Stimulated activated naive CD8-positive, alpha-beta T cell treated with anti-CD3 and anti-CD28 coated beads, Interleukin-15, amount 100 ng/mL, for 72 hours (primary cell): ENCODE measurements around the gene RNASE7.
"Not testable (repeated sequence)": the region's sequence is repeated elsewhere in the genome, so short reads cannot be mapped to it uniquely, and the experiment has no call there.

Source experiments
- ATAC-seq: fragments of 150-1000 bp; cut with Tn5 transposase; 2 replicates; pipeline ENCODE4 v1.10.0; 2021; ENCODE audit warnings: mild to moderate bottlenecking, moderate library complexity
- DNase-seq, 2 donors: peaks; one replicate each; pipeline ENCODE4 v3.0.0; 2021 to 2022
- H3K27ac Mint-ChIP-seq, 2 donors: one replicate each; pipeline ENCODE4 v1.8.0; 2022; ENCODE audit warnings: mild to moderate bottlenecking in 2 of 2, mixed read lengths in 2 of 2, moderate library complexity in 2 of 2
- H3K27me3 Mint-ChIP-seq: one replicate; pipeline ENCODE4 v1.8.0; 2022; ENCODE audit warnings: mixed read lengths
- H3K4me1 Mint-ChIP-seq: one replicate; pipeline ENCODE4 v1.8.0; 2022; ENCODE audit warnings: mild to moderate bottlenecking, mixed read lengths
- H3K4me3 Mint-ChIP-seq, 2 donors: one replicate each; pipeline ENCODE4 v1.8.0; 2022; ENCODE audit warnings: mild to moderate bottlenecking in 2 of 2, mixed read lengths in 2 of 2, moderate library complexity in 1 of 2
- H3K9me3 Mint-ChIP-seq, 2 donors: one replicate each; pipeline ENCODE4 v1.8.0; 2022; ENCODE audit warnings: mixed read lengths in 2 of 2

The RNASE7 gene

GRCh38 chr14:21032326-21033132 is 9.6 kb upstream of the RNASE7 start:
- H3K27ac Mint-ChIP-seq = peak overlapping the region in 1 of 2 donors; percentile 15

GRCh38 chr14:21033133-21033698 is 8.9 kb upstream of the RNASE7 start:
- Mint-ChIP-seq H3K4me1 (no peaks in the 10 kb centered on the region), H3K27me3 (no peaks in the 10 kb centered on the region), H3K27ac (no peak overlapping the region), H3K4me3 (no peak overlapping the region), H3K9me3 (no peaks in the 10 kb centered on the region)
- ATAC-seq = no peak
- no peak for DNase-seq

More at GRCh38 chr14:21032326-21033132, 9.6 kb upstream of the RNASE7 start:
- Mint-ChIP-seq H3K27me3 (no peaks in the 10 kb centered on the region), H3K4me3 (no peak overlapping the region), H3K4me1 (no peaks in the 10 kb centered on the region), H3K9me3 (no peaks in the 10 kb centered on the region)
- ATAC-seq = no peak
- no peak for DNase-seq

GRCh38 chr14:21034707-21035106 is 7.5 kb upstream of the RNASE7 start, which contains the start of gene RNASE13:
Gene RNASE13, minus strand, starts transcription at chr14:21034807. Its CDS starts 519 bp downstream, at chr14:21034288.
- no peaks in the 10 kb centered on the region for H3K27me3 Mint-ChIP-seq
- no peak within 1 kb of the TSS for H3K27ac Mint-ChIP-seq
- H3K9me3 Mint-ChIP-seq = no peaks in the 10 kb centered on the region
- no peak within 1 kb of the TSS for H3K4me3 Mint-ChIP-seq
- DNase-seq = no peak
- no peaks in the 10 kb centered on the region for H3K4me1 Mint-ChIP-seq
- ATAC-seq = no peak

GRCh38 chr14:21036751-21037150 is 5.4 kb upstream of the RNASE7 start:
- no peaks in the 10 kb centered on the region for H3K4me1 Mint-ChIP-seq
- no peak for ATAC-seq
- no peaks in the 10 kb centered on the region for H3K27me3 Mint-ChIP-seq
- H3K9me3 Mint-ChIP-seq = no peaks in the 10 kb centered on the region
- no peak for DNase-seq
- no peak overlapping the region for H3K27ac Mint-ChIP-seq
- no peak overlapping the region for H3K4me3 Mint-ChIP-seq

- DNase-seq (no peak), ATAC-seq (no peak)
- no peak overlapping the region for H3K27ac Mint-ChIP-seq
- H3K4me1 Mint-ChIP-seq = no peaks in the 10 kb centered on the region
- H3K9me3 Mint-ChIP-seq = no peaks in the 10 kb centered on the region
- H3K4me3 Mint-ChIP-seq = no peak overlapping the region
- H3K27me3 Mint-ChIP-seq = peaks cover 3% of the 10 kb centered on the region
Observed at GRCh38 chr14:21037156-21037555, 5.0 kb upstream of the RNASE7 start.

- ATAC-seq = no peak
- Mint-ChIP-seq H3K4me3 (no peak overlapping the region), H3K27ac (no peak overlapping the region), H3K9me3 (no peaks in the 10 kb centered on the region), H3K4me1 (no peaks in the 10 kb centered on the region), H3K27me3 (peaks cover 11% of the 10 kb centered on the region)
- DNase-seq = no peak
Observed at GRCh38 chr14:21038441-21039422, 3.4 kb upstream of the RNASE7 start.

- ATAC-seq = peak; percentile 86
- Mint-ChIP-seq H3K4me3 (no peak overlapping the region), H3K27ac (peak overlapping the region in 1 of 2 donors; percentile 7), H3K9me3 (no peaks in the 10 kb centered on the region), H3K27me3 (peaks cover 15% of the 10 kb centered on the region), H3K4me1 (no peaks in the 10 kb centered on the region)
- peak; percentile 13 to 19 for DNase-seq
Observed at GRCh38 chr14:21039585-21040369, 2.4 kb upstream of the RNASE7 start.

GRCh38 chr14:21040370-21040925 is 1.7 kb upstream of the RNASE7 start:
- peaks cover 22% of the 10 kb centered on the region for H3K27me3 Mint-ChIP-seq

GRCh38 chr14:21040941-21041340 is 1.2 kb upstream of the RNASE7 start:
- H3K9me3 Mint-ChIP-seq, H3K4me3 Mint-ChIP-seq, DNase-seq, ATAC-seq, H3K4me1 Mint-ChIP-seq, H3K27ac Mint-ChIP-seq: not testable (repeated sequence)
- peaks cover 22% of the 10 kb centered on the region for H3K27me3 Mint-ChIP-seq

More at GRCh38 chr14:21040370-21040925, 1.7 kb upstream of the RNASE7 start:
- H3K4me3 Mint-ChIP-seq = no peak overlapping the region
- DNase-seq (no peak), ATAC-seq (no peak)
- peak overlapping the region in 1 of 2 donors; percentile 7 for H3K27ac Mint-ChIP-seq
- no peaks in the 10 kb centered on the region for H3K4me1 Mint-ChIP-seq
- no peaks in the 10 kb centered on the region for H3K9me3 Mint-ChIP-seq

- Mint-ChIP-seq H3K4me3 (no peak overlapping the region), H3K9me3 (no peaks in the 10 kb centered on the region), H3K27me3 (peaks cover 22% of the 10 kb centered on the region), H3K27ac (no peak overlapping the region), H3K4me1 (no peaks in the 10 kb centered on the region)
- DNase-seq (no peak), ATAC-seq (no peak)
Observed at GRCh38 chr14:21042918-21043317, 756 bp downstream of the RNASE7 start.

- H3K27ac Mint-ChIP-seq = no peak overlapping the region
- no peak for DNase-seq
- peaks cover 22% of the 10 kb centered on the region for H3K27me3 Mint-ChIP-seq
- H3K4me3 Mint-ChIP-seq = no peak overlapping the region
- ATAC-seq = no peak
- H3K9me3 Mint-ChIP-seq = no peaks in the 10 kb centered on the region
- H3K4me1 Mint-ChIP-seq = no peaks in the 10 kb centered on the region
Observed at GRCh38 chr14:21043387-21043973, 1.3 kb downstream of the RNASE7 start.

GRCh38 chr14:21043974-21044618 is 1.9 kb downstream of the RNASE7 start:
- no peak for ATAC-seq
- Mint-ChIP-seq H3K27me3 (peaks cover 22% of the 10 kb centered on the region), H3K4me1 (no peaks in the 10 kb centered on the region), H3K9me3 (no peaks in the 10 kb centered on the region), H3K4me3 (no peak overlapping the region), H3K27ac (no peak overlapping the region)
- no peak for DNase-seq

- Mint-ChIP-seq H3K9me3 (no peaks in the 10 kb centered on the region), H3K4me3 (no peak overlapping the region), H3K4me1 (no peaks in the 10 kb centered on the region), H3K27me3 (peaks cover 17% of the 10 kb centered on the region), H3K27ac (peak overlapping the region in 1 of 2 donors; percentile 5)
- DNase-seq (no peak), ATAC-seq (no peak)
Observed at GRCh38 chr14:21047378-21047781, 5.2 kb downstream of the RNASE7 start.

- no peak overlapping the region for H3K27ac Mint-ChIP-seq
- DNase-seq (no peak), ATAC-seq (no peak)
- no peaks in the 10 kb centered on the region for H3K9me3 Mint-ChIP-seq
- peaks cover 11% of the 10 kb centered on the region for H3K27me3 Mint-ChIP-seq
- H3K4me1 Mint-ChIP-seq = no peaks in the 10 kb centered on the region
- H3K4me3 Mint-ChIP-seq = no peak overlapping the region
Observed at GRCh38 chr14:21048638-21049037, 6.5 kb downstream of the RNASE7 start.
